Thyroid gland (tissue), 4 donors: Measurements from ENCODE around the gene COQ7.

Experiments used
- CTCF ChIP-seq, 6 experiments: fragments of 200-600 bp in 3 of 6; fragments of 450-650 bp in 3 of 6; sonication (generic) in 3 of 6; IDR thresholded peaks; one replicate each; pipeline ENCODE4 v1.5.1; 2016 to 2019; ENCODE audit warnings: antibody characterized with exemption in 6 of 6, mild to moderate bottlenecking in 2 of 6, inconsistent platforms in 1 of 6, moderate library complexity in 1 of 6
- POLR2A ChIP-seq, 2 donors: fragments of 450-650 bp; IDR thresholded peaks; one replicate each; pipeline ENCODE4 v1.6.1; 2017; ENCODE audit warnings: antibody characterized with exemption in 2 of 2, mild to moderate bottlenecking in 2 of 2, moderate library complexity in 1 of 2

GRCh38 chr16:19104607-19105006, 37.2 kb downstream of the COQ7 start:
- TF ChIP-seq CTCF (IDR thresholded peaks at IDR 0.05) (no peak), POLR2A (IDR thresholded peaks at IDR 0.05) (no peak)
